RWPE2 (cell line): Measurements from ENCODE around the gene ABHD2.

Experiments used
- ATAC-seq: fragments of 200-7000 bp; cut with Tn5 transposase; 3 replicates; pipeline ENCODE4 v1.9.1; 2021; ENCODE audit warnings: low read depth
- DNase-seq: peaks from one replicate; pipeline ENCODE4 v3.0.0-alpha.2; 2020; ENCODE audit warnings: low spot score
- H3K27ac ChIP-seq: fragments of 450-650 bp; 2 replicates; pipeline ENCODE4 v1.5.1; 2017; ENCODE audit warnings: mild to moderate bottlenecking; ENCODE audit not compliant: poor library complexity, severe bottlenecking
- H3K27me3 ChIP-seq: fragments of 250-450 bp; sonication (Bioruptor Pico); 2 replicates; pipeline ENCODE4 v1.5.1; 2021; ENCODE audit warnings: mild to moderate bottlenecking, moderate library complexity; ENCODE audit not compliant: insufficient read depth, poor library complexity, severe bottlenecking
- H3K36me3 ChIP-seq: fragments of 250-450 bp; sonication (Bioruptor Pico); 2 replicates; pipeline ENCODE4 v1.5.1; 2020; ENCODE audit warnings: low read depth, mild to moderate bottlenecking, moderate library complexity
- H3K4me1 ChIP-seq: fragments of 250-450 bp; sonication (Bioruptor Pico); 2 replicates; pipeline ENCODE4 v1.5.1; 2021; ENCODE audit warnings: mild to moderate bottlenecking, moderate library complexity; ENCODE audit not compliant: insufficient read depth, poor library complexity, severe bottlenecking
- H3K4me3 ChIP-seq: fragments of 250-450 bp; sonication (Bioruptor Pico); 2 replicates; pipeline ENCODE4 v1.5.1; 2021; ENCODE audit warnings: mild to moderate bottlenecking, moderate library complexity; ENCODE audit not compliant: severe bottlenecking
- H3K9me3 ChIP-seq: fragments of 250-450 bp; sonication (Bioruptor Pico); 2 replicates; pipeline ENCODE4 v1.5.1; 2021; ENCODE audit warnings: mild to moderate bottlenecking, moderate library complexity; ENCODE audit not compliant: severe bottlenecking
- TF ChIP-seq, protein P1 (sequence below): fragments of 450-650 bp; IDR thresholded peaks from one replicate; pipeline ENCODE4 v1.5.1; 2017; ENCODE audit warnings: mild to moderate bottlenecking, moderate library complexity; ENCODE audit not compliant: poor library complexity, severe bottlenecking

The ABHD2 gene

DNA sequence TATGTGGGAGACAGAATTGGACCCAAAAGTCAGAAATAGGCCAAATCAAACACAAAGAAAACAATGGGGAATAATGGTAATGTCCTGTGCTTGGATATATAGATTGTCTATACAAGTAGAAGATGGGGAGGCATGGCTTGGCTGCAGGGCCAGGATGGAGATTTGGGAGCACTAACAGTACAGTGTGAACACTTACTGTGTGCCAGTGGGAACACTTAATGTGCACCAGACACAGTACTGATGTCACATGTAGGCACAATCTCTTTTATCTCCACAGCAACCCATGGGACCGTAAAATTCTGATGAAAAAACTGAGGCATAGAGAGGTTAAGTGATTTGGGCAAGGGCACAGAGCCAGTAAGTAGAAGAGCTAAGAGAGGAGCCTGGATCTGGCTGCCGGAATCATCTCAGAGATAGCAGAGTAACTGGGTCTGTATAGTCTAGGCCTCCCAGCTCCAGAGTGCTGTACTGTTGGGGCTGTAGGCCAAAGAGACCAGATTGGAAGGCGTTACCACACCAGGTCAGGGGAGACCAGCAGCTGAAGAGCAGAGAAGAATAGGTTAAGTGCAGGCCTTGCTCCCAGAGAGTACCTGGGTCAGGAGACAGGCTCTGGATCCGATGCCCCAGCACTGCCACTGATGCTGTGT lies 69.8 kb downstream of the ABHD2 start:
- Histone ChIP-seq H3K9me3 (no peaks in the 10 kb centered on the region), H3K36me3 (peaks cover 52% of the 10 kb centered on the region), H3K27ac (no peak overlapping the region), H3K27me3 (no peaks in the 10 kb centered on the region), H3K4me1 (no peaks in the 10 kb centered on the region), H3K4me3 (no peak overlapping the region)
- TF ChIP-seq, protein P1, sequence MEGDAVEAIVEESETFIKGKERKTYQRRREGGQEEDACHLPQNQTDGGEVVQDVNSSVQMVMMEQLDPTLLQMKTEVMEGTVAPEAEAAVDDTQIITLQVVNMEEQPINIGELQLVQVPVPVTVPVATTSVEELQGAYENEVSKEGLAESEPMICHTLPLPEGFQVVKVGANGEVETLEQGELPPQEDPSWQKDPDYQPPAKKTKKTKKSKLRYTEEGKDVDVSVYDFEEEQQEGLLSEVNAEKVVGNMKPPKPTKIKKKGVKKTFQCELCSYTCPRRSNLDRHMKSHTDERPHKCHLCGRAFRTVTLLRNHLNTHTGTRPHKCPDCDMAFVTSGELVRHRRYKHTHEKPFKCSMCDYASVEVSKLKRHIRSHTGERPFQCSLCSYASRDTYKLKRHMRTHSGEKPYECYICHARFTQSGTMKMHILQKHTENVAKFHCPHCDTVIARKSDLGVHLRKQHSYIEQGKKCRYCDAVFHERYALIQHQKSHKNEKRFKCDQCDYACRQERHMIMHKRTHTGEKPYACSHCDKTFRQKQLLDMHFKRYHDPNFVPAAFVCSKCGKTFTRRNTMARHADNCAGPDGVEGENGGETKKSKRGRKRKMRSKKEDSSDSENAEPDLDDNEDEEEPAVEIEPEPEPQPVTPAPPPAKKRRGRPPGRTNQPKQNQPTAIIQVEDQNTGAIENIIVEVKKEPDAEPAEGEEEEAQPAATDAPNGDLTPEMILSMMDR = no peak
- DNase-seq (no peak), ATAC-seq (0 out of 3 replicates have a peak, but pooled peaks have one; percentile 14)

GRCh38 chr15:89161666-89162065 lies 73.4 kb downstream of the ABHD2 start:
- ATAC-seq (no peak), DNase-seq (no peak)
- Histone ChIP-seq H3K27me3 (no peaks in the 10 kb centered on the region), H3K27ac (no peak overlapping the region), H3K9me3 (no peaks in the 10 kb centered on the region), H3K36me3 (peaks cover 27% of the 10 kb centered on the region), H3K4me1 (peaks cover 14% of the 10 kb centered on the region), H3K4me3 (no peak overlapping the region)
- TF ChIP-seq, protein P1 = no peak

GRCh38 chr15:89163271-89164055 lies 75.2 kb downstream of the ABHD2 start:
- peaks cover 18% of the 10 kb centered on the region for H3K36me3 ChIP-seq
- H3K27ac ChIP-seq = no peak overlapping the region
- no peak for DNase-seq

GRCh38 chr15:89164712-89165211 lies 76.5 kb downstream of the ABHD2 start:
- peaks cover 41% of the 10 kb centered on the region for H3K4me1 ChIP-seq
- H3K27ac ChIP-seq = no peak overlapping the region
- H3K27me3 ChIP-seq = no peaks in the 10 kb centered on the region
- ATAC-seq (no peak), DNase-seq (no peak)
- peaks cover 17% of the 10 kb centered on the region for H3K36me3 ChIP-seq
- TF ChIP-seq, protein P1 = no peak
- no peaks in the 10 kb centered on the region for H3K9me3 ChIP-seq
- H3K4me3 ChIP-seq = no peak overlapping the region

More at GRCh38 chr15:89163271-89164055, 75.2 kb downstream of the ABHD2 start:
- TF ChIP-seq, protein P1 = no peak
- Histone ChIP-seq H3K9me3 (no peaks in the 10 kb centered on the region), H3K27me3 (no peaks in the 10 kb centered on the region), H3K4me1 (peaks cover 32% of the 10 kb centered on the region), H3K4me3 (no peak overlapping the region)
- no peak for ATAC-seq
